EL (cell line): ENCODE data around the gene ANO7.

Experiments
- DNase-seq: peaks from one replicate; pipeline ENCODE4 v3.0.0-alpha.2; 2016

The ANO7 gene

GRCh38 chr2:241254904-241255351, 66.5 kb downstream of the ANO7 start:
- no peak for DNase-seq

GRCh38 chr2:241255542-241256167, 67.2 kb downstream of the ANO7 start:
- no peak for DNase-seq

- no peak for DNase-seq
These were observed 67.7 kb downstream of the ANO7 start for GRCh38 chr2:241256168-241256545.

DNA sequence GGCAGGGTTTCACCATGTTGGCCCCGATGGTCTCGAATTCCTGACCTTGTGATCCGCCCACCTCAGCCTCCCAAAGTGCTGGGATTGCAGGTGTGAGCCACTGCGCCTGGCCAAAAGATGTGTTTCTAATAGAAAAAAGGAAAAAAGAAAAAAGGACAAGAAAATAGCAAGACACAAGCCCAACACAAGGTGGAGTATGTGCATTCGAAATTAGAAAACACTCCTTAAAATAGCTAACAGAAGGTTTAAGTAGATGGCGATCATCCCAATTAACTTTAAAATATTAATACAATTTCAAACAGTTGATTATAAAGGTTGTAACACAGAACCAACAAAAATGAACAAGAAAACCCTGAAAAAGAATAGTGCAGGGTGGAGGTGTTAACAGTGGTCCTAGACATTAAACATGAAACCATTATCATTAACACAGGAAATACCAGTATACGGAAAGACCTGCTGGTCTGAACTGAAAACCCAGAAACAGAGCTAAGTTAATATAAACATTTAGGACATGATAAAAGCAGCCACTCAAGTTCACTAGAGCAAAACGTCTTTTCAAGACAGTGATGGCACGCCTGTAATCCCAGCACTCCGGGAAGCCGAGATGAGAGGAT, 69.0 kb downstream of the ANO7 start:
- DNase-seq, result no peak

DNA sequence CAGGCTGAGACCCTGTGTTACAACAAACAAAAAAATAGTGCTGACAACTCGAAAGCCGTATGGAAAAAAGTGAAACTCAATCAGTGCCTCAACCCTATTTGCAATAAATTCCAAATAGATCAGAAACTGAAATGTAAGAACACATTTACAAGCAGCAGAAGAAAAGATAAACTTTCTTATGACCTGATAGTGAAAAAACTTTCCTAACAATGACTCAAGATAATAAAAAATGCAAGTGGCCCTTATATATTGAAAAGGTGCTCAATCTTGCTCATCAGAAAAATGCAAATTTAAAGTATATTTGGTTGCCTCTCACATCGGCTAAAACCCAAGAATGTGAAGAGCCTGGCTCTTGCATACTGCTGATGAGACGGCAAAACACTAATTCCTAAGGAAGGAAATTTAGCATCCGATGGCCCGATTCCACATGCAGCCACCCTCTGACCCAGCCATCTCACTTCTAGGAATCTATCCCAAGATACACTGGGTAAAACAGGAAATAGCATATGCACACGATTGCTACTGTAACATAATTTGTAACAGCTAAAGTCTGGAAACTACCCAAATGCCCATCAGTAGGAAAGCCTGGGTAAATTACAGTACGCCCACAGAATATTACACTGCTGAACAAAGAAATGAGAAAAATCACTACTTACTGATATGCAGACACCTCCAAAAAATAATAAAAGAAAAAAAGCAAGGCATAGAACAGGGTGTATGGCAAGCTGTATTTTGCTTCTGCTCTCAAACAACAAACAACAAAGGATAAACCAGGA, 70.2 kb downstream of the ANO7 start:
- DNase-seq, result no peak

DNA sequence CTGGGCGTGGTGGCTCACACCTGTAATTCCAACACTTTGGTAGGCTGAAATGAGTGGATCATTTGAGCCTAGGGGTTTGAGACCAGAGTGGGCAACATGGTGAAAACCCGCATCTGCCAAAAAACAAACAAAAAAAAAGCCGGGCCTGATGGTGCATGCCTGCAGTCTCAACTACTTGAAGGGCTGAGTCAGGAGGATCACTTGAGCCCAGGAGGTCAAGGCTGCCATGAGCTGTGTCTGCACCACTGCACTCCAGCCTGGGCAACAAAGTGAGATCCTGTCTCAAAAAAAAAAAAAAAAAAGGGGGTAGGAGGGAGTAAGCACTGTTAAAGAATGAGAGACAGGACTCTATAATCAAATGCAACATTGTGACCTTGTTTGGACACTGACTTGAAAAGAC, 72.4 kb downstream of the ANO7 start:
- no peak for DNase-seq

DNA sequence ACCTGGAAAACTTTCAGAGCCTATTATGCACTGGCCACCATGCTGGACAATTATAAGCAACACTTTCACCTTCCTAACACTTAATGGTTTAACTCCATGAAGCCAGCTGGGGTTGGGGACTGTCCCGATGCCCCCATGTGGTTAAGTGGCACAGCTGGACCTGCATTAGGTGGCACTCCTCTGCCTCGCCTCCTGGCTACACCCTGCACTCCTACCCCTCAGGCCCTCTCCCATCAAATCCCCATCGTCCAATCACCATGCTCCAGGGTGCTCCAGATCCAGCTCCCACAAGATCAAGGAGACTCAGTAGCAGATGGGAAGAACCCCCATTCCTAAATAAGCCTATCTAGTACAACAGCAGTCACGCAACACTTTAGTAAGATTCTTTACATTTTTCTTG, 73.2 kb downstream of the ANO7 start:
- no peak for DNase-seq

GRCh38 chr2:241263061-241263460, 74.6 kb downstream of the ANO7 start:
- no peak for DNase-seq

GRCh38 chr2:241265506-241265905, 77.0 kb downstream of the ANO7 start:
- DNase-seq, result no peak

- DNase-seq, result no peak
These were observed 79.0 kb downstream of the ANO7 start for GRCh38 chr2:241267249-241268067.

DNA sequence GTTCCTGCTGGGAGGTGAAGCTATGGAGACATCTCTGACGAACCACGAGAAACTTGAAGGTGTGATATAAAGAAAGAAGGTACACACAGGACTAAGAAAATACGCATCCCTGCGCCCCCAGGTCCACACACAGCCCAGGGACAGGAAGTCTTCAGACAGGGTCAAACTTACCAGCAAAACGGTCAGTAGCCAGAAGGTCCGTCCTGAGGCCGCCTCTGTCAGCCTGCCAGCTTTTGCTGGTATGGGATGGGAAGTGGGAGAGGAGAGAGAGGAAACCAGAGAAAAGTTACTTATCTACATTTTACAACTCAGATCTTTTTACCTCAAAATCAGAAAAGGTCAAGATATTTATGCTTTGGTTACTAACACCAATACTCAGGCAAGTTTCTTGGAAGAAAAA, 79.8 kb downstream of the ANO7 start:
- no peak for DNase-seq

DNA sequence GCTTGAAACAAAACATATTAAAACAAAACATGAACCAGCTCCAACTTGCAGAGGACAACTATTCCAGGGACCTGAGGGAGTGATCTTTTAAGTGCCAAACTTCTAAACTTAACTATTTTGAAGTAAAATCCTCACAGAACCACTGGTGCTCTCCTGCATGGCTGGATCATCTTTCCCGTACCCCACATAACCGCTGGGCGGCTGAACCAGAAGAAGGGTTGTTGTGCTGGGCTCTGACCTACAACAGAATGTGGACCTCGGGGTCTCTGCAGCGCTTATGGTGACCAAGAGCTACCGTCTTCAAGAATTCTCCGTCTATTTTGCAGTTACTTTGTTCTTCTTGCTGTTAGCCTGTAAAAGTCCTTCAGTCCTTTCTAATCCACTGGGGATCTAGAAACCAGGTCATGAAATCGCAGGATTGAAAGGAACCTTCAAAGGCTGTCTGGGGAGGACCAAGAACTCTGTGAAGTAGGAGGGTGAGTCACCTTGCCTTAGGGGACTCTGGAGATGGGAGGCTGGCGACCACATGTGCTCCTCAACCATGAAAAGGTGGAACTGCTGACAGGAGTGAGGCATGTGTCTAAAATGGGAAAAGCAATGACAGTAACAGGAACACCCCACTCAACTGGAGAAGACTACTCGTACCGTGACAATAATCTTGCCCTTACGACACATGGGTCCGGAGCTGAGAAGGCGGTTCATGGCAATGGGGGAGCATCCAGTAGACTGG, 80.4 kb downstream of the ANO7 start:
- DNase-seq, result peak; percentile 86

DNA sequence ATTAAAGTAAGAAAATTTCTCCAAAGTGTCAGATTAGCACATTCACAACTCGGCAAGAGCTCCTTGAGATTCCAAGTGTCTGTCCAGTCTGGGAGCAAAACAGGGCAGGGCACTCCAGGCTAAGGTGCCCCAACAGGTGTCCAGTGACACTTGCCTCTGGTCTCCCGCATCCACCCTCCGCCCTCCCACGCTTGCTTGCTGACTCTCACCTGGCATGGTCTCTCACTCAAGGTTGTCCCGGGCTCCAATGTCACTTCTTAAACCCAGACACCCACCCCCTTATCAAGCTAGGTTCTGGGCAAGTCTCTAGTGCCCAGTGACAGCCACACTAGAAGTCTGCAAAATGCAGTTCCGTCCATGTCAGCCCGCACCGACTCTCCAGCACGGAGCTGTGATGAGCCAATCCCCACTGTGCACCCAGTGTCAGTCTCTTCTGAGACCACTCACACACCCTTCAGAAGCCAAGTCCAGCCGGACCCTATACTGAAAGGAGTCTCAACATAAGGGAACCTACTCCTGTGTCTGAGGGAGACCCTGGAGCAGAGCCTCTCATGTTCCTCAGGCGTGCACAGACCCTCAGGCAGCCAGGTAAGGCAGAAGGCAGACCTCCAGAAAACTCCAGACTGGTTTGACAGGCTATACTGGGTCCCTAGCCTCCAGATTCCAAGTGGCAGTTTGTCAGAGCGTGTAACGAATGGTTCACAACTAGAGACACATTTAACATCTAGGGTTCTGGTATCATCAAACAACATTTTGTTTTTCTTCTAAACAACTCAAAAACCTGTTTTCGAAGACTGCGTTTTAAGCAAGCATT, 81.4 kb downstream of the ANO7 start:
- DNase-seq, result no peak

GRCh38 chr2:241270531-241270930, 82.1 kb downstream of the ANO7 start:
- DNase-seq, result no peak

- DNase-seq, result peak; percentile 82
These were observed 83.3 kb downstream of the ANO7 start for GRCh38 chr2:241271706-241272302.

DNA sequence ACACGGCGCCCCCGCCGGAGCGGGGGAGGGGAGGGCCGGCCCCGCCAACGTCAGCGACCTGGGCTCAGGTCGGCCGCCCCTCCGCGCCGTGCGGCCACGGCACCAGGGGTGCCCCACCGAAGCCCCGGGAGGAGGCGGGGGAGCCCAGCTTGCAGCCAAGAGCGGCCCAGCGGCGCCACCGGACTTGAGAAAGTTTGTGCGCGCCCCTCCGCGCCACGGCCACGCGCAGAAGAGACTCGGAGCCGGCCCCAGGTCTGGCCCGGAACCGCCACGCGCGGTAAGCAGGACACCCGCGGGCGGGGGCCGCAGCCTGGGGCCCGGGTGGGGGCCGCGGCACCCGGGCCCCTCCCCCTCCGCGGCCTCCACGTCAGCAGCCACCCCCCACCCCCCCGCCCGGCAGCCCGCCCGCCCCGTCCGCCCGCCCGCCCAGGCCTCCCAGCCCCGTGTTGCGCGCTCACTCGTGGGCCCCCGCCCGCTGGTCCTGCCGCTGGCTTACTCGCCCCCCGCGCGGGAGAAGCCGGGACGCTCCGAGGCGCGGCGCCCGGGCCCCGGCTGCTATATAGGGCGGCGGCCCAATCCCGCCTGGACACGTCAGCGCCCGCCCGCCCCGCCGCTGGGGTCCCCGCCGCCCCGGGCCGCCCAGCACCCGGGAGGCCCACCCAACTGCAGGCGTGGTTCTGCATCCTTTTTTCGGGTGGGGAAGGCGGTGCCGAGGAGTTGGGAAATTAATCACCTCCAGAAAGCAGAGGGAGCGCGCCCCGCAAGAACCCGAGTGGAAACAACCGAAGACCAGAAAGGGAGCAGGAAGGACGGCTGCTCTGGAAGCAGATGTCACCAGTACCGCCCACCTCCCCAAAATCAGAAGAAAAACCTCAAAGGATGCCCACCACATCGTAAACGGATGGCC, 84.1 kb downstream of the ANO7 start:
- peak; percentile 81 for DNase-seq

DNA sequence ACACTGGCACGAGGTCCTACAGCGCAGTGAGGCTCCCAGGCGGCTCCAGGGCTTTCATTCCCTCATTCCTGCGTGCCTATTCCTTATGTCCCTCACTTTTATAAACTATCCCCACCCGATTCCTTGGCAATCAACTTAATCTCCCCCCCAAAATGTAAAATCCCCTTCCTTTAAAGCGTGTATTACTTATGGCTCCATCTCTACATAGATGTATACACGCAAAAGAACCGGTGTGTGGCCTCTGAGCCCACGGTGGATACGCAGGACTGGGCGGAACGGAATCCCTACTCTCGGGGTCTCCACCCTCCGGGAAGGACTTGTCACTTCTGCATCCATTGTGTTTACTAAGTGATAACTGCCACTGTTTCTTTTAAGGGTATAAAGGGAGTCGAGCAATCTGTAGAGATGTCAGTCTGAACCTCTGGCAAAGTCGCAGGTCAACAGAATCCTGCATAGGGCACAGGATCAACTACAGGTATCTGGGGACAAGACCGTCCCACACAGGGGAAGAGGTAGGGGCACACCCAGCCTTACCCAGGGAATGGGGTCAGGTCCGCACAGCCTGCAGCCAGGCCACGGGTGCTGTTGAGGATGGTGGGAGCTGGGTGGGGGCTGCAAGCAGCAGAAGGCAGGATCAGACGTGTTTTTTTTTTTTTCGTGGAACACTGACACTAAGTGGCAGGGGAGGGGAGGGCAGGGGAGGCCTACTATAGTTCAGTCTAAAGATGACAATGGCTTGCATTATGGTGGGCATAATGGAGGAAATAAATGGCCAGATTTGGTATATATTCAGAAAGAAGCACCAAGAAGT, 84.9 kb downstream of the ANO7 start:
- no peak for DNase-seq

GRCh38 chr2:241274127-241274526, 85.7 kb downstream of the ANO7 start:
- no peak for DNase-seq
